Stimulated activated CD4-positive, alpha-beta T cell treated with anti-CD3 and anti-CD28 coated beads, Interleukin-15, amount 100 ng/mL, for 24 hours (primary cell): ENCODE results near the gene DYNLRB2.
A peak's percentile ranks its signal among the peaks of the same experiment; 100 is the strongest.

ENCODE experiments used
- DNase-seq: peaks from one replicate; pipeline ENCODE4 v3.0.0-alpha.2; 2020

Gene DYNLRB2

GRCh38 chr16:80540516-80541305, at the start of gene DYNLRB2:
Gene DYNLRB2, plus strand, starts transcription at chr16:80540993. Its CDS starts 84 bp downstream, at chr16:80541077.
- DNase-seq = peak; percentile 93

- DNase-seq = peak; percentile 15
These were observed 40.5 kb upstream of the DYNLRB2 start for GRCh38 chr16:80500116-80500859.

- DNase-seq = no peak
These were observed 39.8 kb upstream of the DYNLRB2 start for GRCh38 chr16:80500961-80501525.

DNA sequence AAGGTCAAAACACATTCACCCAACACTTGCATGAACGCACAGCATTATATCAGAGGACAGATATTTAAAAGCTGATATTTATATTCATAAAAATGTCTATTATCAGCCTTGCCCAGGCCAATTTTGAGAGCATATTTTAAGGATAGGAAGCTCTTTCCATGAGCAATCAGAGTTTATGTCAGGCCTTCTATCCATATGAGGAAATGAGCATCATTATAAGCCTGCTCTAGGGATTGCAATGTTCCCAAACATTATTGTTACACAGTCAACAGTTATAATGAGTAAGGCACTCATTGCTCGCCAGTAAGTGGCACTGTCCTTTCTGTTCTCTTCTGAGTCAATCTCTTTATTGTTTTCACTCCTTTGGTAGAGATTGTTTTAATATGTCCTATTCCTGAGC, 37.7 kb upstream of the DYNLRB2 start:
- no peak for DNase-seq

- DNase-seq = no peak
These were observed 33.3 kb upstream of the DYNLRB2 start for GRCh38 chr16:80507538-80507937.

DNA sequence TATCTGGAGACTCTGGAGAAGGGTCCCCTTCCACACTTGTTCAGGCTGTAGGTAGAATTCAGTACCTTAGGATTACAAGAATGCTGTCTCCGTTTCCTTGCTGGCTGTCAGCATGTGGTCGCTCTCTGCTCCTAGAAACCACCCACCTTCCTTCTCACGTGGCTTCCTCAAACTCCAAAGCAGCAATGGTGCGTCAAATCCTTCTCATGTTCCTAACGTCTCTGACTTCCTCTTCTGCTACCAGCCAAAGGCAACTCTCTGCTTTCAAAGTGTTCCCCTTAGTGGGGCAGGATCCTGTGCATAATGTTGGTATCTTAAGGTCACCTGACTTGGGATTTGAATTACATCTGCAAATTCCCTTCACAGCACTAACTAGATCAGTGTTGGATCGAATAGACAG, 30.9 kb upstream of the DYNLRB2 start:
- DNase-seq = no peak

GRCh38 chr16:80511824-80512592, 28.8 kb upstream of the DYNLRB2 start:
- DNase-seq = no peak

GRCh38 chr16:80512593-80512853, 28.3 kb upstream of the DYNLRB2 start:
- DNase-seq = no peak

DNA sequence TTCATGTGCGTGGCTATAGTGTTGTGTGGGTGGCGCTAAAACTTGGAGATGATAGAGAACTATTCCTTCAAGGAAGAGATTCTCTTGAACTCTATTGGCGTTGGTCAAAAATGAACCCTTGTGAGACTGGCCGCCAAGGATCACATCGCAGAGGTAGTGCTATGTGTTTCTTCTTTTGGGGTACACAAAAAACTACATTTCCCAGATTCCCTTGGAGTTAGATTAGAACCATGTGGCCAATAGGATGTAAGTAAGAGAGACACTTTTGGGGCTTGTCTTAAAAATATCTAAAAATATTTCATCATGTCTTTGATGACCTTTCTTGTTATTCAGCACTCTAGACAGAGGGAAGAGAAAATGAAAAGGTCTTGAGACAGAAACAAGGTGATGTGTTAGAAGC, 25.4 kb upstream of the DYNLRB2 start:
- no peak for DNase-seq

DNA sequence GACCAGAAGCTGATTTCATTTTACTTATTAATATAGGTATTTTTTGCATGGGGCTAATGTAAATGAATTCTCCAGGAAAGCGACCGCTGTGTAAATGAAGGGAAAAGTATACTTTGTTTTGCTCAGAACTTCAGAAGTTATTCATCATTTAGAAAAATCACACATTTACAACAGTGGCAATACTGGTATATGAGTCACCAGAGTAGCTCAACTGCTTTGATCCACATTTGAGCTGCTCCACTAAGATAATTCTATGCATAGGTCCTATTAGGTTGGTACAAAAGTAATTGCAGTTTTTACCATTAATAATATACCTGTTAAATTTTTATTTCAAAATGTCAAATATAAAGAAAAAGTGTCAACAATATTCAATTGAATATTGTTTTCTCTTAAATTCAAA, 22.9 kb upstream of the DYNLRB2 start:
- no peak for DNase-seq

GRCh38 chr16:80518436-80518835, 22.4 kb upstream of the DYNLRB2 start:
- peak; percentile 13 for DNase-seq

- no peak for DNase-seq
These were observed 21.6 kb upstream of the DYNLRB2 start for GRCh38 chr16:80519189-80519588.

DNA sequence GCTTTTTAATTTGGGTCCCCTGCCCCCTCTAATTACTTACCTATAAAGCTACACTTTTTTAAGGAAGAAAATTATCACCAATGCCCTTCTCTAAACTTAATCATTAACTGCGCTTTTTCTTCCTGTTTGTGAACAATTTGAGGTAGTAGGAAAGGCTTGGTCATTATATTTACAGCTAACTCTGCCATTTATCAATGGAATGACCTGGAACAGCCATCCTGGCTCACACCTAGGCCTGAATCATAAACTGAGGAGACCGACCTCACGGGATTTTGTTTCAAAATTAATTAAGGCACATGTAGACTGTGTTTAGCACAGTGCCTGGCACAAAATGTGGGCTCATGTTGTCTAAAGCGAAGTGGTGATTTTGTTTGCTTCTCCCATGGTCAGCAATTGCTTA, 15.4 kb upstream of the DYNLRB2 start:
- no peak for DNase-seq

GRCh38 chr16:80526418-80527061, 14.3 kb upstream of the DYNLRB2 start:
- DNase-seq = peak; percentile 65

GRCh38 chr16:80527297-80527696, 13.5 kb upstream of the DYNLRB2 start:
- DNase-seq = peak; percentile 66

- no peak for DNase-seq
These were observed 10.3 kb upstream of the DYNLRB2 start for GRCh38 chr16:80530479-80530878.

- peak; percentile 11 for DNase-seq
These were observed 4.6 kb upstream of the DYNLRB2 start for GRCh38 chr16:80536238-80536637.

- DNase-seq = no peak
These were observed 507 bp downstream of the DYNLRB2 start for GRCh38 chr16:80541306-80541694.

DNA sequence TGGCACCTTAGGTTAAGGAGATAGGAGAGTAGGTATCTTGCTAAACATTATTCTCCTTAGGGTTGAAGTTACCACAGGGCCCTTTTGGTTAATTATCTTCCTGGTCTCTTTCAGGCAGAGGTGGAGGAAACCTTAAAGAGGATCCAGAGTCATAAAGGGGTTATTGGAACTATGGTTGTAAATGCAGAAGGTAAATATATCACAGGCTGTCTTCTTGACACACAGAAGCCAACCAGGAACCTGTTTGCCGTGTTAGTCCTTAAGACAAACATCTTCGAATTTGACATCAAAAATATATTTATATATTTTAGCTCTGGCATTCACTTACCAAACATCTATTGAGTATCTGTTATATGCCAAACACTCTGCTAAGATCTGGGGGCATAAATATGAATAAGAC, 2.4 kb downstream of the DYNLRB2 start:
- DNase-seq = no peak

DNA sequence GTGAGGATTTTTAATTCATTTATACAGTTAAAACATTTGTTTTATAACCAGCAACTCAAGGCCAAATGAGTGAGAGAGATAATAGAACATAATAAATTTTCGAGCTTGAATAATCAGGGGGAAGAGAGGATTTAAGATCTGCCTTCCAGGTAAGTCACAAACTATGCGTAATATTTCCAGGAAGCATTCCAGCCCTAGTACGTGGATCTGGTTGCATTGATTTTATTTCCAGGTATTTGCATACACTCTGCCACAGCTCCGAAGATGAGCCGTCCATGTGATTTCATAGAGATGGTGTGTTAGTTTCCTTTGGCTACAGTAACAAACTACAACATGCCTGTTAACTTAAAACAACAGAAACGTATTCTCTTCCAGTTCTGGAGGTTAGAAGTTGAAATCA, 3.5 kb downstream of the DYNLRB2 start:
- DNase-seq = no peak

GRCh38 chr16:80546249-80546648, 5.5 kb downstream of the DYNLRB2 start:
- no peak for DNase-seq

DNA sequence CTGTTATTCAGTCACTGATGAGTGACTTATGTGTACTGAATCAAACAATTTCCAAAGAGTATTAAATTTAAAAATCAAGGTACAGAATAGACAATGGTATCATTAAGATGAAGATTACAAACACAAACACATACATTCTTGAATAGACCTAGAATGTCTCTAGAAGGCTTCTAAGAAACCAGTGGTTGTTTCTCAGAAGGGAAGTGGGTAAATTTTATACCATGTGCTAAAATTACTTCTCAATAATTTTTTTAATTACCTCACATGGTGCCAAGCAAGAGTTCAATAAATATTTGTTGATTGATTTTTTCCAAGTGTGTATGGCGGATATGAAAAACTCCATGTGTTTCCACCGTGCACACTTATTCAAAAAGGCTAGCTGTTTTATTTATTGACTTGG, 6.4 kb downstream of the DYNLRB2 start:
- no peak for DNase-seq

DNA sequence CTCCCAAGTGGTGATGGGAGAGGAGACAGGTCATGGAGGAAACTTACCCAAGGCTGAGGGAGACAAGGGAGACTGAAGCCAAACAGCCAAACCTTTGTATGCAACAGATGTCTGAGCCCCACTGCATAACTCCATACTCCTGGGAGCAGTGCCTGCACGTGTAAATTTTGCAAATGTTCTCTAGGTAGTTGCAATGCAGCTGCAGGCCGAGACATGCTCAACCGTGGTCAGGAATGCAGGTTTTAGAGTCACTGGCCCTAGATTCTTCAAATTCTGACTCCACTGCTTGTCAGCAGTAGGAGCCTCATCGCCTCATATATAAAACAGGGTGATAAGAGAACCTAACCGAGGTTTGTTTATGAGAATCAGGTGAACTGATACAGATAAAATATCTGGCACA, 11.5 kb downstream of the DYNLRB2 start:
- no peak for DNase-seq
